Liver (tissue), 9 donors: ENCODE measurements around the gene GDF2. TPM values are rescaled to one million over a fixed set of nuclear protein-coding genes. Genes with fewer than 3 reads are reported as not detected.

Experiments used
- DNase-seq: peaks from one replicate; pipeline ENCODE4 v3.0.0-alpha.2; 2017; ENCODE audit warnings: low spot score
- H3K27ac ChIP-seq, 2 donors: one replicate each; pipeline ENCODE4 v1.7.0; 2013; ENCODE audit warnings: inconsistent platforms in 2 of 2, low read length in 2 of 2, control low read depth in 1 of 2, low read depth in 1 of 2, mild to moderate bottlenecking in 1 of 2
- H3K27me3 ChIP-seq, 4 donors: one replicate each; pipeline versions ENCODE4 v1.6.1 to v1.7.0; 2013; ENCODE audit warnings: low read length in 3 of 4, inconsistent platforms in 1 of 4, mild to moderate bottlenecking in 1 of 4, moderate library complexity in 1 of 4; ENCODE audit not compliant: control insufficient read depth in 4 of 4, insufficient read depth in 4 of 4
- H3K36me3 ChIP-seq, 4 donors: one replicate each; pipeline versions ENCODE4 v1.6.1 to v1.7.0; 2013; ENCODE audit warnings: low read length in 3 of 4, mild to moderate bottlenecking in 3 of 4, low read depth in 1 of 4, moderate library complexity in 1 of 4; ENCODE audit not compliant: control insufficient read depth in 4 of 4, insufficient read depth in 3 of 4
- H3K4me1 ChIP-seq, 4 donors: one replicate each; pipeline versions ENCODE4 v1.6.1 to v1.7.0; 2013; ENCODE audit warnings: low read length in 3 of 4, mild to moderate bottlenecking in 3 of 4, moderate library complexity in 1 of 4; ENCODE audit not compliant: control insufficient read depth in 4 of 4, insufficient read depth in 4 of 4
- H3K4me3 ChIP-seq, 3 donors: one replicate each; pipeline versions ENCODE4 v1.6.1 to v1.7.0; 2013; ENCODE audit warnings: low read length in 3 of 3, control low read depth in 1 of 3, low read depth in 1 of 3, mild to moderate bottlenecking in 1 of 3
- H3K9ac ChIP-seq, 2 donors: one replicate each; pipeline ENCODE4 v1.7.0; 2013; ENCODE audit warnings: low read length in 2 of 2, mild to moderate bottlenecking in 2 of 2, moderate library complexity in 2 of 2, control low read depth in 1 of 2, low read depth in 1 of 2
- H3K9me3 ChIP-seq, 4 donors: one replicate each; pipeline versions ENCODE4 v1.6.1 to v1.7.0; 2013; ENCODE audit warnings: low read length in 3 of 4; ENCODE audit not compliant: control insufficient read depth in 4 of 4
- FOXA1 ChIP-seq: IDR thresholded peaks from 2 replicates; pipeline ENCODE4 v1.6.1; 2016; ENCODE audit warnings: antibody characterized with exemption
- FOXA2 ChIP-seq: IDR thresholded peaks from 2 replicates; pipeline ENCODE4 v1.6.1; 2016; ENCODE audit warnings: antibody characterized with exemption
- GABPA ChIP-seq, 2 donors: IDR thresholded peaks in 1 of 2; conservative IDR thresholded peaks in 1 of 2; 2 replicates each; pipeline ENCODE4 v1.6.1; 2016; ENCODE audit warnings: antibody characterized with exemption in 2 of 2, mild to moderate bottlenecking in 1 of 2, moderate library complexity in 1 of 2
- JUND ChIP-seq, 2 donors: IDR thresholded peaks; 2 replicates each; pipeline ENCODE4 v1.6.1; 2016; ENCODE audit warnings: antibody characterized with exemption in 2 of 2
- NR2F2 ChIP-seq: IDR thresholded peaks from 2 replicates; pipeline ENCODE4 v1.6.1; 2016; ENCODE audit warnings: antibody characterized with exemption
- RAD21 ChIP-seq, 2 donors: IDR thresholded peaks; 2 replicates each; pipeline ENCODE4 v1.6.1; 2016; ENCODE audit warnings: antibody characterized with exemption in 2 of 2, mild to moderate bottlenecking in 2 of 2
- RXRA ChIP-seq, 2 donors: IDR thresholded peaks; 2 replicates each; pipeline ENCODE4 v1.6.1; 2017 to 2018; ENCODE audit warnings: antibody characterized with exemption in 2 of 2, mild to moderate bottlenecking in 1 of 2
- YY1 ChIP-seq: IDR thresholded peaks from 2 replicates; pipeline ENCODE4 v1.6.1; 2016; ENCODE audit warnings: antibody characterized with exemption, mild to moderate bottlenecking
- WGBS: extraction: QIAGEN DNeasy Blood & Tissue Kit; methylation state at CpG from one replicate; pipeline ENCODE4 v1.1.7; 2013; 5-methylcytosine and 5-hydroxymethylcytosine counted together
- polyA plus RNA-seq, 2 donors: library from polyadenylated mRNA; stranded (reverse) in 1 of 2; unstranded in 1 of 2; fragments of 200-250 nt in 1 of 2; fragments of >200 nt in 1 of 2; fragmentation: Nextera tagmentation in 1 of 2; extraction: Ambion mirVana in 1 of 2; gene quantifications; one replicate each; pipeline versions ENCODE4 v1.2.1 to v1.2.3, GENCODE V29; 2013 to 2015
- total RNA-seq, 2 donors: library from RNA; depleted of rRNA; stranded (reverse); fragments of >200 nt; gene quantifications; one replicate each; pipeline ENCODE4 v1.2.3, GENCODE V29; 2014
- TF ChIP-seq, protein P1 (sequence below): IDR thresholded peaks from 2 replicates; pipeline ENCODE4 v1.6.1; 2016; ENCODE audit warnings: antibody characterized with exemption
- TF ChIP-seq, protein P2 (sequence below): IDR thresholded peaks from 2 replicates; pipeline ENCODE4 v1.6.1; 2016; ENCODE audit warnings: antibody characterized with exemption
- TF ChIP-seq, protein P3 (sequence below): IDR thresholded peaks from 2 replicates; pipeline ENCODE4 v1.6.1; 2016; ENCODE audit warnings: antibody characterized with exemption
- donor health status: healthy.
- donor health status: healthy.
- donor health status: healthy.
- donor health status: healthy.
- donor health status: healthy.

GDF2 gene
- total and polyA plus RNA-seq, 4 donors: 5.6 to 26.9 (median 14.5) TPM

DNA sequence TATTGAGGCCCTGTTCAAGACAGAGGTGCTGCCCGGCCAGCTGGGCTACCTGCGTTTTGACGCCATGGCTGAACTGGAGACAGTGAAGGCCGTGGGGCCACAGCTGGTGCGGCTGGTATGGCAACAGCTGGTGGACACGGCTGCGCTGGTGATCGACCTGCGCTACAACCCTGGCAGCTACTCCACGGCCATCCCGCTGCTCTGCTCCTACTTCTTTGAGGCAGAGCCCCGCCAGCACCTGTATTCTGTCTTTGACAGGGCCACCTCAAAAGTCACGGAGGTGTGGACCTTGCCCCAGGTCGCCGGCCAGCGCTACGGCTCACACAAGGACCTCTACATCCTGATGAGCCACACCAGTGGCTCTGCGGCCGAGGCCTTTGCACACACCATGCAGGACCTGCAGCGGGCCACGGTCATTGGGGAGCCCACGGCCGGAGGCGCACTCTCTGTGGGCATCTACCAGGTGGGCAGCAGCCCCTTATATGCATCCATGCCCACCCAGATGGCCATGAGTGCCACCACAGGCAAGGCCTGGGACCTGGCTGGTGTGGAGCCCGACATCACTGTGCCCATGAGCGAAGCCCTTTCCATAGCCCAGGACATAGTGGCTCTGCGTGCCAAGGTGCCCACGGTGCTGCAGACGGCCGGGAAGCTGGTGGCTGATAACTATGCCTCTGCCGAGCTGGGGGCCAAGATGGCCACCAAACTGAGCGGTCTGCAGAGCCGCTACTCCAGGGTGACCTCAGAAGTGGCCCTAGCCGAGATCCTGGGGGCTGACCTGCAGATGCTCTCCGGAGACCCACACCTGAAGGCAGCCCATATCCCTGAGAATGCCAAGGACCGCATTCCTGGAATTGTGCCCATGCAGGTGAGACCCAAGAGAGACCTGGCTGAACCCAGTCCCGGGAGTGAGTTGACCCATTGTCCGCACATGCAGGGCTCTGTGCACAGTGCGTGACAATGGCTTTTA is 28.7 kb downstream of the GDF2 start (continued):
- TF ChIP-seq, protein P1, sequence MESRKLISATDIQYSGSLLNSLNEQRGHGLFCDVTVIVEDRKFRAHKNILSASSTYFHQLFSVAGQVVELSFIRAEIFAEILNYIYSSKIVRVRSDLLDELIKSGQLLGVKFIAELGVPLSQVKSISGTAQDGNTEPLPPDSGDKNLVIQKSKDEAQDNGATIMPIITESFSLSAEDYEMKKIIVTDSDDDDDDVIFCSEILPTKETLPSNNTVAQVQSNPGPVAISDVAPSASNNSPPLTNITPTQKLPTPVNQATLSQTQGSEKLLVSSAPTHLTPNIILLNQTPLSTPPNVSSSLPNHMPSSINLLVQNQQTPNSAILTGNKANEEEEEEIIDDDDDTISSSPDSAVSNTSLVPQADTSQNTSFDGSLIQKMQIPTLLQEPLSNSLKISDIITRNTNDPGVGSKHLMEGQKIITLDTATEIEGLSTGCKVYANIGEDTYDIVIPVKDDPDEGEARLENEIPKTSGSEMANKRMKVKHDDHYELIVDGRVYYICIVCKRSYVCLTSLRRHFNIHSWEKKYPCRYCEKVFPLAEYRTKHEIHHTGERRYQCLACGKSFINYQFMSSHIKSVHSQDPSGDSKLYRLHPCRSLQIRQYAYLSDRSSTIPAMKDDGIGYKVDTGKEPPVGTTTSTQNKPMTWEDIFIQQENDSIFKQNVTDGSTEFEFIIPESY: no peak
- no peak for TF ChIP-seq RXRA (IDR thresholded peaks at IDR 0.05)

DNA sequence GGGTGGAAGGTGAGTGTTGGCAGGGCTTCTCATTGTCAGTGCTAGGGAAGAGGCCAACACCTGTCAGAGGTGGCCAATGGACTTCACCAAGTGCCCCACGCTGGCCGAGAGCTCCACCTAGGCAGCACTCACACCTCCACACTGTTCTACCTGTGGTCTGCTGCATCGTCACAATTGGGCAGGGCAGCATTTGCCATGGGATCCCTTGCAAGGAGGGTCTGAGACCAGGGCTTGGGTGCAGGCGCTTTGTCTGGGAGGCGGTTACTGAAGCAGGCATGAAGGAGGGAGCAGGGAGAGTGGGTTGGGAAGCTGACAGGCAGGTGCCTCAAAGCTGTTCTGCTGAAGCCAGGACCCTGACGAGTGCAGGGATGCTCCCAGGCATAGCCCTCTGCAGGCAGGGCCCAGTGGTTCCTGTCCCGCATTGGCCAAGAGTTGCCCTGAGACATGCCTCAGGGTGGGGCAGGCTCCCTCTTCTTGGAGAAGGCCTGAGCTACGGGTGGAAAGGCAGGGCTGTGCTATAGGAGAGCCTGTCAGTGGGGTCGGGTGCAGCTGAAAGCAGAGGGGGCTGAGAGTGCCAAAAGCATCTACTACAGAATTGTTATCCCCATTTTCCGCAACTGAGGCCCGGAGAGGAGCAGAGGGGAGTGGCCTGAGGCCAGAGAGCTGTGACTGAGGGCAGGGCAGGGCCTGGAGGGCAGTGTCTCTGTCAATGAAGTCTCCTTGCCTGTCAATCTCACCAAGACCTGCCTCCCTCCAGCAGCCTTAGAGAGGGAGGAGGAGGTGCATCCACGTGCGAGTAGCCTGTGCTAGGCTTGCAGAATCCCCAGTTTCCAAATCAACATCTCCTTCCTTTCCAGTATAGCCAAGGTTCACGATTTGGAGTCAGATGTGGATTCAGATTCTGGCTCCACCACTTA is 29.9 kb downstream of the GDF2 start:
- H3K27ac ChIP-seq: no peak overlapping the region
- no peaks in the 10 kb centered on the region for H3K36me3 ChIP-seq
- no peak for TF ChIP-seq GABPA (IDR thresholded peaks at IDR 0.05 in 1 of 2, conservative IDR thresholded peaks at IDR 0.05 in 1 of 2)
- TF ChIP-seq YY1: no peak
- TF ChIP-seq JUND (IDR thresholded peaks at IDR 0.05): no peak
- no peak for TF ChIP-seq RAD21 (IDR thresholded peaks at IDR 0.05)
- H3K4me1 ChIP-seq: no peaks in the 10 kb centered on the region
- WGBS: 87% methylated on average over 14 of the region's 14 CpGs
- H3K4me3 ChIP-seq: no peak overlapping the region
- no peaks in the 10 kb centered on the region for H3K27me3 ChIP-seq
- H3K9me3 ChIP-seq: no peaks in the 10 kb centered on the region
- DNase-seq: no peak
- H3K9ac ChIP-seq: no peak overlapping the region

DNA sequence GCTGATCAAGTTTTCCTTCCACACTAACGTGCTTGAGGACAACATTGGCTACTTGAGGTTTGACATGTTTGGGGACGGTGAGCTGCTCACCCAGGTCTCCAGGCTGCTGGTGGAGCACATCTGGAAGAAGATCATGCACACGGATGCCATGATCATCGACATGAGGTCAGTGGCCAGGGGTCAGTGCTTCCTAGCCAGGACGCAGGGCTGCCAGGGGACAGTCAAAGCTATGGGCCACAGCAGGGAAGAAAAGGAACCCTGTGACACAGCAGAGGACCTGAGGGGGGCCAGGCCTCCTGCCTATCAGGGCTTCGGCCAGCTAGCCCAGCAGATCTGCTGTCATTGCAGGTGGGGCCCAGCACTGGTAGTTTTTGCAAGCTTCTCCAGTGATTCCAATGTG is 31.1 kb downstream of the GDF2 start:
- Histone ChIP-seq H3K9me3 (no peaks in the 10 kb centered on the region), H3K4me3 (no peak overlapping the region), H3K4me1 (no peaks in the 10 kb centered on the region), H3K27ac (no peak overlapping the region), H3K27me3 (no peaks in the 10 kb centered on the region), H3K9ac (no peak overlapping the region), H3K36me3 (no peaks in the 10 kb centered on the region)
- DNase-seq: no peak
- TF ChIP-seq RXRA (IDR thresholded peaks at IDR 0.05) (no peak), FOXA2 (no peak), NR2F2 (no peak), JUND (IDR thresholded peaks at IDR 0.05) (no peak)
- WGBS: 88% methylated on average over 6 of the region's 6 CpGs

DNA sequence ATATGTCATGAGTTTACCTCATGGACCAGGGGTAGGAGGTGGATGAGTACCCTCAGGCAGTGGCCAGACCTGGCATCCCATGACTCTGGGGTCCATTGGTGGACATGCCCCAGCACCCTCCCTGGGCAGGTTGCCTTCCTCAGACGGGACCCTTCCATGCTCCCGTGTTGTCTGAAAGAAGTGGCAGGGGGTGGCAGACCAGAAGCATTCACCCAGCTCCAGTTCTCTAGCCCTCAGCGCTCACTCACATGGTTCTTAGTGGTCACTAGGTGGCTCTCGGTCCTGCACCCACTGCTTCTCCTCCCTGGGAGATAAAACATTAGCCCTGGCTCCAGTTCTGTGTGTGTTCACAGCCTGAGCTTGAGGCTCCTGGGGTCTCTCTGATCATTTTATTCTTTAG is 31.9 kb downstream of the GDF2 start:
- DNase-seq: no peak
- H3K27me3 ChIP-seq: no peaks in the 10 kb centered on the region

More for the DNA sequence above, 31.9 kb downstream of the GDF2 start:
- Histone ChIP-seq H3K9me3 (no peaks in the 10 kb centered on the region), H3K27ac (no peak overlapping the region), H3K36me3 (no peaks in the 10 kb centered on the region), H3K9ac (no peak overlapping the region), H3K4me3 (no peak overlapping the region), H3K4me1 (no peaks in the 10 kb centered on the region)
- 71% methylated on average over 4 of the region's 4 CpGs for WGBS
- TF ChIP-seq FOXA1 (no peak), FOXA2 (no peak), RAD21 (IDR thresholded peaks at IDR 0.05) (no peak)
- TF ChIP-seq, protein P2, sequence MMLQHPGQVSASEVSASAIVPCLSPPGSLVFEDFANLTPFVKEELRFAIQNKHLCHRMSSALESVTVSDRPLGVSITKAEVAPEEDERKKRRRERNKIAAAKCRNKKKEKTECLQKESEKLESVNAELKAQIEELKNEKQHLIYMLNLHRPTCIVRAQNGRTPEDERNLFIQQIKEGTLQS: no peak
- TF ChIP-seq, protein P3, sequence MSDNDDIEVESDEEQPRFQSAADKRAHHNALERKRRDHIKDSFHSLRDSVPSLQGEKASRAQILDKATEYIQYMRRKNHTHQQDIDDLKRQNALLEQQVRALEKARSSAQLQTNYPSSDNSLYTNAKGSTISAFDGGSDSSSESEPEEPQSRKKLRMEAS: no peak
